GM18526 (cell line): Measurements from ENCODE around the gene NDRG3.

Experiments used
- POLR2A ChIP-seq: IDR thresholded peaks from 3 replicates; pipeline ENCODE4 v1.6.1; 2011; ENCODE audit not compliant: insufficient read length; ENCODE audit errors: extremely low read depth

Gene NDRG3

DNA sequence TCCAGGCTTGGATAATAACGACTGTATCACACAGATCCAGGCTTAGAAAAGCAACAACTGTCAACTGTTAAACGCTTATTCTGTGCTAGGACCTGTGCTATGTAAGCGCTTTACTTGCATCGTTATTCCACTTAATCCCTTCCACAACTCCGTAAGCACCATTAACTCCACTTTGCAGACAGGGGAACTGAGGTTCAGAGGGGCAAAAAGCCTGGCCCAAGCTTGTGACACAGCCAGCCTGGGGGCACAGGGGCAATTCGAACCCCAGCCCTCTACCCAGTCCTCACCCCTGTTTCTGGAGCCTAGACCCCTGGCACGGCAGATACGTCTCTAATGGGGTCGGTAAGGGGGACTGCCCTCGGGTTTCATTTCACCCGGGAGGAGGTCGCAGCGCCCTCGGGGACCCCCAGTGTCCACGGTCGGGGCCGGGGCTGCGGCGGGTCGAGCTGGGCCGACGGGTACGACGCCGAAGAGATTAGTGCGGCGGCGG, 27.3 kb upstream of the NDRG3 start:
- TF ChIP-seq POLR2A, result no peak

DNA sequence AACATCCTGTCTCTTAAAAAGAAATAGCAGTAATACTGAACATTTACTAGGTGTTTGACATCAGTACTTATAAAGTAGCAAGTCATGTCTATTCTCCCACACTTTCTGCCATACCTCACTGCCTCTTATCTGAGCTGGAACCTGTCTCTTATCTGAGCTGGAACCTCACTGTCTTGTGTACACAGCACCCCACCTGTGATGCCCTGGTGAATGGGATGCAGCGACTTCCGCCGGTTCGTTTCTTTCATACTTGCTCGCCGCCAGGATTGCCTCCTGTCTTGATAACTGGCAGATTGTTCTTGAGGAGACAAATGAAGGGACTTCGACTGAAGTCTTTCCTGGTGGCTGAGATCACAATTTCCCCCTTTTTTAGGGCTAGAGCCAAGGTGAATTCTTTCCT, 24.8 kb upstream of the NDRG3 start:
- TF ChIP-seq POLR2A, result no peak

GRCh38 chr20:36768768-36769430, 23.0 kb upstream of the NDRG3 start:
- TF ChIP-seq POLR2A, result no peak

DNA sequence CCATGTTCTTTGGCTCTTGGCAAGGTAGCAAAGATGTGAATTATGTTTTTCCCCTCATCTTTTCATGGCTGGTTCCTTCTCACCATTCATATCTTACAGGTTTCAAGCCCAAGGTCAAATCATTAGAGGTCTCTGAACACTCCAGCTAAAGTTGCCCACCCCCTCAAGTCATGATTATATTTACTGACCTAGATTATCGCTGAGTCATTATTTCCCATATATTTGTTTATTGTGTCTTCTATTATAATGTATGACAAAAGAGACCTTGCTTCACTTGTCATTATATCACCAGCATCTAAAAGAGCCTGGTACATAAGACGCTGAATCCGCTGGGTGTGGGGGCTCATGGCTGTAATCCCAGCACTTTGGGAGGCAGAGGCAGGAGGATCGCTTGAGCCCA, 15.2 kb upstream of the NDRG3 start:
- no peak for TF ChIP-seq POLR2A

GRCh38 chr20:36760647-36761046, 14.8 kb upstream of the NDRG3 start:
- TF ChIP-seq POLR2A, result no peak

- TF ChIP-seq POLR2A, result no peak
Observed at GRCh38 chr20:36758276-36758675, 12.4 kb upstream of the NDRG3 start.

DNA sequence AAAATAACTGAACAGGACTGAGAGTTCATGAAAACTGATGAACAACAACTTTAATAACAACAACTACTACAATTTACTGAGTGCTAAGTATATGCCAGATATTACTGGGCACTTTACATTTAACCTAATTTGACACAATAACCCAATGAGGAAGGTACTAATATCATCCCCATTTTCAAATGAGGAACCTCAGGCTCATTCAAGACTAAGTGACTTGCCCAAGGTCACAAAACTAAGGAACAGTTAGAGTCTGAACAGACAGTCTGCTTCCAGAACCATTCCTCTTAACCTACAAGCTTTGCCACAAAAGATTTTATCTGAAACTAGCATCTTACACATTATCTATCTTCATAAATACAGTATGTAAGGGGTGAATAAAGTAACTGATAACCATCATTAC, 10.6 kb upstream of the NDRG3 start:
- no peak for TF ChIP-seq POLR2A

DNA sequence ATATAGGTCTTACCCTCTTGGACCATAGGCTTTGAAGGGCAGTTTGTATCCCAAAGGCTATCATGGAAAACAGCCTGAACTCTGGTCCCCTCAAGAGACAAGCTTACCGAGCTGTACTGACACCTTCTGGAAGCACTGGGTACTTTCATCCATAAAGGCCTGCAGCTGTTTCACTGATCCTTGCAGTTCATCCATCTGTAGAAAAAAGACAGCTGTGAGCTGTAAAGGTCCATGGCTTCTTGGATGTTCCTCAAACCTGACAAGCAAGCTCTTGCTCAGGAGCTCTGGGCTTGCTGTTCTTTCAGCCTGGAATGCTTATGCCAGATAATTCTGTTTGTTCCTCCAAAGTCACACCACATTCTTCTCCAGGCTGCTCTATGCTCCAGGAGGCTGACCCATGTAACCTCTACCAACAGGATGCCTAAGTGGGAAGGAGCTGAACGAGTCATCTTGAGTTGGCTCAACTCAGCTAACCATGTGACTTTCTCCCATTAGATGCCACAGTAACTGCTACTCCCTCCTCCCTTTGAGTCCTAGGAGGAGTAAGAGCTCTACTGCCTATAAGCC, 8.8 kb upstream of the NDRG3 start:
- TF ChIP-seq POLR2A, result no peak

- no peak for TF ChIP-seq POLR2A
Observed at GRCh38 chr20:36752582-36752981, 6.7 kb upstream of the NDRG3 start.

DNA sequence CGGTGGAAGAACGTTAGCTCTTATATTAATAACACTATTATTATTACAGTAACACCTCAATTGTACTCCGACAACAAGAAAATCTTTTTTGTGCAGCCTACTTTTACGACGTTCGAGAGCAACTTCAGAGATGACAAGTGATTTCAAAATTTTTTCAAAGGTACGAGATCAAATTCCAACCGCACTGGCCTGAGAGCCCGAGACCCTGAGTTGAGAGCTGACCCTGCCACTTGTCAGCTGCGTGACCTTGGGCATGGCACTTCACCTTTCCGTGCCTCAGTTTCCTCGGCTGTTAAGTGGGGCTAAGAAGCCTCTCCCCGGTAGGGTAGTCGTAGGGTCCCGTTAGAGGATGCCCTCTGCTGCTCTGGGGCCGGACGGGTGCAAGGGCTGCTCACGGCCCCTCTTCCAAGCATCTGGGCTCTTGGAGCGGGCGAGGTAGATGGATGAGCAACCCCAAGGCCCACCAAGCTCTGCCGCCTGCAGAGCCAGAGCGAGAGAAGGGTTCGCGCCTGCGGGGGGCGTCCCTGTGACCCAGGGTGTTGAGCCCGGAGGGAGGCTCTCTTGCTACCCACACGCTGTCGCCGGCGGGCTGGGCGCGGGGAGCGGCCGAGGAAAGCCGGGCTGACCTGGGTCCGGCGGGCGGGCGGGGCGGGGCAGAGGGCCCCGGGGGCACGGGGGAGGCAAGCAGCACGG, 510 bp downstream of the NDRG3 start:
- no peak for TF ChIP-seq POLR2A

DNA sequence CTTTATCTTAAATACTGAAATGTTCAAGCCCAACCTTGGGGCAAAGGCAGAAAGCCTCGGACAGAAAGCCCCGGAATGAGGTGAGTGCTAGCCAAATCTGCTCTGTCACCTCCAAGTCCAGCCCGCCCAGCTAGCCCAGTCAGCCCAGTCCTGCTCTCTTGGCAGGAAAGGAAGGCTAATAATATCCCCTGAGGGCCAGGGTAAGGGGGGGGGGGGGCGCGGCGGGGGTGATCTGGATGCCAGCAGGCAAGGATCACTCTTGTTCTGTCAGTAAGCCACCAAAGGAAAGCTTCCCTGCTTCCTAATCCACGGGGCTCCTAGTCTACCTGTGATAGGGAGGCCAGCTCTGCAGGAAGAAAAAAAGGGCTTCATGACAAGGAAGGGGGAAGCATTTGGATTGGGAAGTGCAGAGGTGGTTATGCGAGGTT, 1.1 kb downstream of the NDRG3 start:
- TF ChIP-seq POLR2A, result no peak

GRCh38 chr20:36744243-36744642, 1.6 kb downstream of the NDRG3 start:
- no peak for TF ChIP-seq POLR2A

DNA sequence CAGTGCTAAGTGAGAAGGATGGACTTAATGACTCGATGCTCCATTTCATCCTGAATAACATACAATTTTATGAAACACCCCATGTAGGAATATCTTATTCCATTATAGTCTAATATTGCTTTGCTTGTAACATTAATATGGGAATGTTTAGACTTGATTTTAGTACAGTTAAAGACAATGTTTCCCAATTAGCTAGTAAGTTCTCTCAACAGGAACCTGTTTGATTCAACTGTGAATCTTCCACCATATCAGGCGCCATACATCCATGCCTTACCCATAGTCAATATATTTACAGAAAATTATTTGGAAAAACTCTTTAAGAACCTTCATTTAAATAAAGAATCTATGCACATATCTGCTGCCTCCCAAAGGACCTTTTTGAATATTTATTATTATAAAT, 3.3 kb downstream of the NDRG3 start:
- no peak for TF ChIP-seq POLR2A

DNA sequence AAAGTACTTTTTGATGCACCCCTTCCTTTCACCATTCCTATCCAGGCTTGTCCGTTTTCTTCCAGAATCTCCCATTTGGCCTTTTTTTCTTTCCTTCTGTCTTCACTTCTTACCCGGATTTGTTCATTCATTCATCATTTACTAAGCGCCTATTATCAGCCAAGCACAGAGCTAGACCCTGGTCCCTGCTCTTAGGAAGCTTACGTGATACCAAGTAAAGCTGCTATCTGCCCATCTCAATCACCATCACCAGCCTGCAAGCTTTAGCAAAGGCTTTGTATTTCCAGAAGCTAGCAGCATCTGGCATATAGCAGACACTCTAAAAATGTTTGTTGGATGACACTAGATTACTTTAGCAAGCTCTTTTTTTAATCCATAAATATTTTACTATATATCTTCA, 4.8 kb downstream of the NDRG3 start:
- TF ChIP-seq POLR2A, result no peak

- no peak for TF ChIP-seq POLR2A
Observed at GRCh38 chr20:36737183-36737499, 8.7 kb downstream of the NDRG3 start.

DNA sequence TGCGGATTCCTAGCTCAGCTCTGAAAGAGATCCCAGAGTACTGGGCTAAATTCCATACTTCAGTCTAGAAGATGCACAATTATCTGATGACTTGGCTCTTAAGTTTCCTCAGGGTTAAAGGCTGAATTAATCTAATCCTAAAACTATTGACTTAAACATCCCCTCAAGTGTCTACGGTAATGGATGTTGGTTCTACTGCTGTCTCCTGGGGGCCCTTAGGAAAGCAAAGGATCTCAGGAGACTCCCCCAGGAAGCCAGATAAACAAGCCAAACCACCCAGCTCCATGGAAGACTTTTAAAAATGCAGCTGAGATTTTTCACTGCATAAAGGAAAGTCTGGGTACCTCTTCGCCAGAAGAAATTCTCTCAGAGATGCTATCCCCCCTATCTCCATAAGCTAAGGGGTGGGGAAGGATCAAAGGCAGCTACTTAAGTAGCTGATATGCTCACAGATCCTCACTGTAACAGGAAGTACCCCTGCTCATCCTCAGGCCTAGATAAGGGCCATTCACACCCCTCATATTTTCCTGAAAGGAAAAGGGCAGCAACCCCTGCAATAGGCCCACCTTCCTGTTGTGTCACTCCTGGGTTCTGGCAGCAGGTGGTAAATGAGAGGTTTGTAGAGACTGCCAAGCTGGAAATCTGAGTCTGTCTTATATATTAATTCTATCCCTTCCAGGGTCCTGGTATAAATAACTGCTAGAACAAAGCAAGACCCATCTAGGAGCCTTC, 9.3 kb downstream of the NDRG3 start:
- no peak for TF ChIP-seq POLR2A
